NOMO-1 (cell line): ENCODE data around the gene RAI2.

ENCODE experiments used
- DNase-seq, 2 experiments: peaks; one replicate each; lab custom pipeline; 2025; ENCODE audit not compliant: unreplicated experiment in 2 of 2; lab: John Stamatoyannopoulos, UW

RAI2 gene

GRCh38 chrX:17860811-17861488, at the start of gene RAI2:
Gene RAI2, minus strand, starts transcription at chrX:17861298. Its CDS starts 59,288 bp downstream, at chrX:17802010.
- DNase-seq, result no peak

GRCh38 chrX:17888421-17888820, 27.3 kb upstream of the RAI2 start:
- DNase-seq, result no peak

DNA sequence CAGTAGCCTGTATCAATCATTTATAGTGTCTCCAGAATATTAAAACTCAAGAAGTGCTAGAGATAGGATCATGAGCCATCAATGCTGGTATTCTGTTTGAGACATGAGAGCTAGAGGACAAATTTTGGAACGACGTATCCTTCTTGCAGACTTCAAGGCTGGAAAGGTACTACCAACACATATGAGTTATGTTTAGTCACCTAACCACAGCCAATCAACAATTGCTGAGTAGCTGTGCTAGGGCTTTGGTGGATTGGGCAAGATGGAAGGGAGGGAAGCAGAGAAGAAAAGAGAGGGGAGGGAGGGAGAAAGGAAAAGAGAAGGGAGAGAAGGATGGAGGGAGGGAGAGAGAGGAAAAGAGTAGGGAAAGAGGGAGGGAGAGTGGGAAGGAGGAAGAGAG, 21.6 kb upstream of the RAI2 start:
- no peak for DNase-seq

DNA sequence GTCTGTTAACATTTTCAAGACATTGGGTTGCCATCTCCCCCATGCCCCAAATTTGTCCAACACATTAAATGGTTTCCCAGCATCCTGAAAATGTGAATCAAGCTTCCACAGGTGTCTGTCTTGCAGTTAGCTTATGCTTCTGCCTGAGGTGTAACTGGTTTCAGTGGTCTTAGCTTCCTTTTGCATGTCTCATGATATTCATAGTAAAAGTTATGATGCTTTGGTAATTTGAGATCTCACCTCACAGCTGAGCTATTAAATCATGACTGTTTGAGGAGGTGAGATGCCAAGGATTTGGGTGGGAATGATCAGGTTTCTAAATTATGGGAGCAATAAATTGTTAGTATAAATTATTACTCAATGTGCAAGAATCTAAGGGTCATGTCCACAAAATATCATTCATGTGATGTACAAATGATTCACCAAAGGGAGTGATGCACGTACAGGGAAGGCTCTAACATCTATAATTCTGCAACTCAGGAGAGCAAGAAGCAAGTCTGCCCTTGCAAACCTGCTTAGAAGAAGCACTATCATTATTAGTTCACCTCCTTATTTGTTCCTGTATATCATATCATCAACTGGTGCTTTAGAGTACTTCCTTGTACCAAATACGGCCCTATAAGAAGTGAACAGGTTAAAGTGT, 17.1 kb upstream of the RAI2 start:
- no peak for DNase-seq

- no peak for DNase-seq
These were observed 15.0 kb upstream of the RAI2 start for GRCh38 chrX:17876135-17876534.

DNA sequence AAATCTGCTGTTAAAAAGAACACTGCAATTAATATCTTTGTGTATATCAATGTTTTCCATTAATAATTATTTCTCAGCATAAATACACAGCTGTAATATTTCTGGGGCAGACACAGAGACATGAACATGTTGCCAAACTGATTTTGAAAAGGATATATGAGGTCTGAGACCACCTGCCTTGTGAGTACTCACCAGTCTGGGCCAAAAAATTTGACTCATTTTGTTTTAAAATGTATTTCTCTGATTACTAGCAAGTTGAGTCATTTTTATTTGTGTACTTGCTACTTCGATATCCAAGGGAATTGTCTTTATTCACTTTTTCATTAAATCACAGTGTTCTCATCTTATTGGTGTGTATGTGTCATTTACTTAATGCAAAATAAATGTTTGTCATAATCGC, 8.5 kb upstream of the RAI2 start:
- DNase-seq, result no peak

DNA sequence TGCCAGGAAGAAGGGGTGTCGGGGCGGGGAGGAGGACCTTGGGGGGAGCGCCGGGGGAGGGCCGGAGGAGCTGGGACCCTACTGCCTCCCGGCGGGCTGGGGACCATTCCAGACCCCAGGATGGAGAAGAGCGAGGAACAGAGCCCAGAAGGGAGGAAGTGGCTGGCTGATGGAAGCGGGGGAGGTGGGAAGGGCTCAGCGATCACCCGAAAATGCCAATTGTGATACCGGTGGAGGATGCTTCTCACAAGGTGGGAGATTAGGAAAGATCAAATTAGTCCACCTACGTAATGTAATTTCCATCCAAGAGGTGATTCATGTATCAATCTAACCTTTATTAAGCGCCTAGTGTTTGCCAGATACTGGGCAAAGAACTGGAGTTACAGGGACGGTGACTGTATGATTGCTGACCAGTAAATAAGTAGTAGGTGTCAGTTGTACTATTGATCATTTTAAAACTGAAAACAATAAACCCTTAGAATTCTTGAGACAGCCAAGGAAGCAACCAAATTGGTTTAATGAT, 452 bp upstream of the RAI2 start:
- no peak for DNase-seq

- DNase-seq, result no peak
These were observed 818 bp downstream of the RAI2 start for GRCh38 chrX:17860179-17860780.

GRCh38 chrX:17859609-17860178, 1.4 kb downstream of the RAI2 start:
- DNase-seq, result no peak

GRCh38 chrX:17854531-17854930, 6.6 kb downstream of the RAI2 start:
- DNase-seq, result no peak

DNA sequence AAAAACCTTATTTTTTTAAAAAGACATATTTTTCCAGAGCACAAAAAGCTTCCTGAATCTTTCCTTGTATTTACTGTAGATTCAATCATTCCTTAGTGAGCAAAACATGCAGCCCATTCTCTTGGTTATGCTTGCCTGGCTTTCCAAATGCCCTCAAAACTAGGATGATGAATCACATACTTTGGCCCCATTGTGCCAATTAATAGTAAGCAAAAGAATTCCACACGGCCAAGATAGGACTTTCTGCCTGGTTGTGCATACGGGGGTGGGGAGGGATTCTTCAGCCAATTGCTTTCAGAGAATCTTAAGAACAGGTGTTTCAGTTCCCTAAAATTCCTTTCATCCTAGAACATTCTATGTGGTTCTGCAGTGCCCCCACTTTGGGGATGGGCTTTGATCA, 7.0 kb downstream of the RAI2 start:
- no peak for DNase-seq

DNA sequence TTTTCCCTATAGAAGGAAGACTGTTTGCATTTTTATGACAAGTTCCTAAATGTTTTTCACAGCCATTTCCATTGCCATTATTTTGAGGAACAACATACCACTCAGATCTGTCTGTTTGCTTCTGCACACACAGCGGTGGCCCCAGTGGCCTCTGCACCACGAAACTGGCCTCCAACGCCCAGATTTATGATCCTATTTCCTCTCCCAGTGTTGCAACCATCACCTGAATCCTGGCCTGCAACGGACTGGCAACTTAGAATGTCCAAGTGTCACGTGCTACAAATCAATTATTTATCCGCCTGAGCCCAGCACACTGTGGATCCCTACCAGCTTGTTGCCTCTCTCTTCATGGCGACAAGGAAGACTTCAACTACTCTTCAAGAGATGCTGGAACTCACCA, 9.2 kb downstream of the RAI2 start:
- DNase-seq, result no peak

GRCh38 chrX:17848545-17849265, 12.4 kb downstream of the RAI2 start:
- no peak for DNase-seq

DNA sequence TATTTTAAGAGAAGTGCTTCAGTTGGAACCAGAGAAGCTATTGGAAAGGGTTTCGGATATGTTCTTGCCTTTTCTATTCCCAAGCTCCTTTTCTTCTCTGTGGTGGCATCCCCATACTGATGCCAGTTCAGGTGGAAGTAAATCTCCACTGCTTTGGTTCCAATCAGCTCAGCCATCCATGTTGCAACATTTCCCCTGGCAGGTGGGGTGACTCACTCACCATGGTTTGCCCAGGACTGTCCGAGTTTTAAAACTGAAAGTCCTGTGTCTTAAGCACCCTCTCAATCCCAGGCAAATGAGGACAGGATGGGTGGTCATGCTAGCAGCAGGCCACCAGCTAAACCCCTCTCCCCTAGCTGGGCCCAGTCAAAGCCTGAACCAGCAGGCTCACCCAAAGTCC, 15.1 kb downstream of the RAI2 start:
- DNase-seq, result no peak

- no peak for DNase-seq
These were observed 16.9 kb downstream of the RAI2 start for GRCh38 chrX:17844236-17844635.

DNA sequence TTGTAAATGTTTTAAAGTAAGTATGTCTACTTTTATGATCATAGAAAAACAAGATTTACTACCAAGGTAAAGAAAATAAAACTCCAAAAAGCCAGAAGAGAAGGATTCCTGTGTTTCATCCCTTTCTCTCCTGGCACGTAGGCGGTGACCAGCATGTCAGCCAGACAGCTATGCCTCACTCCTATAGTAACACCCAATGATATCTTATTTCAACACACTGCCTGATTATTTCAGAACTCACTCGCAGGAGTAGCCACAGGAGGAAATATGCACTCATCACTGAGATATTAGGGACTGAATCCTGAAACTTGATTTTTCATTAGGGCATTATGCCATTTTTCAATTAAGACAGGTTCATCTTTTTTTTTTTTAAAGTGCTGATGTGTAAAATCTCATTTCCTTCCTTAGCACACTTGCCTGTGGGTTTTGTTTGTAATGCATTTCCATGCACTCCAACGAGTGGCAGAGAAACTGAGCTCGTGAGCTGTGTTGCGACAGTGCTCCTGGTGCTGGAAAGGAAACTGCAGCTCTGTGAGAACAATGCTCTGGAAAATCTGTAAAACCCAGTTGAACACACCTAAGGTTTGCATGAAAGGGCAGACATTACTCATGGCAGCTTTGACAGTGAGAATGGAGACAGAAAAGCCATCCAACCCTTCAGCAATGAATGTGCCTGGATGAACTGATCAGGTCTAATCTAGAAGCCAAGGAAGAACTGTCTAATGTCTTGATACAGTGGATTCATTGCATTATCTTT, 18.2 kb downstream of the RAI2 start:
- DNase-seq, result no peak

DNA sequence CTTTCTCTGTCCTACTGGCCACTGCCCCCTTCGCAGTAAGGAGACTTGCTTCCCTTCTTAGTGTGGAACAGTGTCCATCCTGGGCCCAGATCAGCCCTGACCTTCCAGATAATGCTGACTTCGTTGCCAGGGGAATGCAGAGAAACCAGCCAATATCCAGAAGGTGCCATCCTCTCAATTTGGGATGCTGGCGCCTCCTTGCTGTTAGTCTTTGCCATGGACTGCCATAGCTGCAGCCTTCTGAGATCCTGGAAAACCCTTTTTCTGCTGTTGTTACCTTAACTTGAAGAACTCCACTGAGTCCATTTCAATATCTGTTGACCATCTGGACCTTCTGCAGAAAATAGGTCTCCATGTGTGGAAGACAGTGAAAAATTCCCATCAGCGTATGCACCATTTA, 21.8 kb downstream of the RAI2 start:
- DNase-seq, result no peak

DNA sequence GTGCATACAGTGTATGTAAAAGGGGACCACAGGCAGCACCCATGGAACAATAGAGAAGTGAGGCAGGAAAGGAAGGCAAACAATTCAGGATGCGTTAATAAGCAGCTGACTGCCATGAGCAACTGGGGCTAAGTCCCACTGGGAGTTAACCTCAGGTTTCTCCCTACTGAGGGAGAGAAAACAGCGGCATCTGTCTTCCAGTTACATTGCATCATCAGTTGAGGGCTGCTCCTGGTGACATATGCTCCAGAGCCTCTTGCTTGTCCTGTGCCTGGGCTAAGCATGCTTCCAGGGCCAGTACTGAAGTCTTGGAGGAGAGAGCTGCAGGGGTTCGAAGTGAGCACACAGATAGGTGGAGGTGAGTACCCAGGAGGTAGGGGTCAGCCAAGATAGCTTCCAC, 24.3 kb downstream of the RAI2 start:
- no peak for DNase-seq

DNA sequence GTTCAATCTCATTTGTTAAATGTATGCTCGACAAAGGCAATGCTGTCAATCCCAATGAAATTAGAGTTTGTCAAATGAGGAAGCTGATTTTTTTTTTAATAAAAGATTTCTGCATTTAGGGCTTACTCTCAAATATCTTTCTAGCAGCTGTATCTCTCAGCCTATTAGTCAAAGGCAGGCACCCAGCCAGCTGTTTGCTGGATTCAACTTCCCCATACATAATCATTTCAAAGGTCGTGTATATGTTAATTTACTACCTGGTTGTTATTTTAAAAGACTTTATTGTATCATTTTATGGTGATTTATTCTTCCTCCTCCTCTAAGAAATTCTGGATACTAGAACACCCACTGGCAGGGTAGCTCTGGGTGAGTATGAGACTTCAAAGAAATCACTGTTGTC, 27.1 kb downstream of the RAI2 start:
- DNase-seq, result no peak

GRCh38 chrX:17831255-17831654, 29.8 kb downstream of the RAI2 start:
- no peak for DNase-seq
